Measurements from ENCODE around the gene AUTS2.

GRCh38 chr7:70355198-70356020 is 757.1 kb downstream of the AUTS2 start:
- TF ChIP-seq CTCF (conservative IDR thresholded peaks at IDR 0.05; ENCODE audit: low read length) (no peak), EZH2phosphoT487 (IDR thresholded peaks at IDR 0.05; ENCODE audit: borderline replicate concordance) (no peak)
